Measurements from ENCODE around the gene TMEM182. TPM values are rescaled to one million over a fixed set of nuclear protein-coding genes. Genes with fewer than 3 reads are reported as not detected.

TMEM182 gene
- total RNA-seq, 4 donors from 2014 or later, result 3.7 to 3.8 TPM; not detected in 2

DNA sequence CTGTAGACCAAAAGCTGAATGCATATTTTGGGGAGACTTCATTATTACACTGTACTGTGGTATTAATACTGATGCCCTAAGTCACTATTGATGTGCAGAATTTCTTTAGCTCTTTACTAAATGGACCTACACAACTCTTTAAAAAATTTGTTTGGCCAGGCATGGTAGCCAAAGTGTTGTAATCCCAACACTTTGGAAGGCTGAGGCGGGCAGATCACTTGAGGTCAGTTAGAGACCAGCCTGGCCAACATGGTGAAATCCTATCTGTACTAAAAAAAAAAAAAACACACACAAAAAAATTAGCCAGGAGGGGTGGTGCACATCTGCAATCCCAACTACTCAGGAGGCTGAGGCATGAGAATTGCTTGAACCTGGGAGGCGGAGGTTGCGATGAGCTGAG is 6.4 kb downstream of the TMEM182 start:
- no peaks in the 10 kb centered on the region for H3K27me3 ChIP-seq
- 96 to 100% methylated on average over 2 to 3 of the region's 3 CpGs for WGBS, 2 donors (ENCODE audit: low coverage in 1 of 2)
- intact Hi-C loops (cut with DNase I; ENCODE audit: low total_unique reads) (no loop called here), in situ Hi-C loops (cut with MboI; ENCODE audit: low pct_ligation_motif_present in 1 of 4, low pct_unique_long_range_greater_than_20kb in 1 of 4, low sequenced_read_pairs in 3 of 4) (no loop called here)
- no peaks in the 10 kb centered on the region for H3K9me3 ChIP-seq
- no peak overlapping the region for H3K27ac ChIP-seq
- DNase-seq, result no peak
- H3K4me1 ChIP-seq, result no peaks in the 10 kb centered on the region
- no peak overlapping the region for H3K4me3 ChIP-seq
- peaks cover 0 to 3% (median 0%) of the 10 kb centered on the region in 4 donors for H3K36me3 ChIP-seq
- TF ChIP-seq POLR2AphosphoS5 (IDR thresholded peaks at IDR 0.05) (no peak), CTCF (IDR thresholded peaks at IDR 0.05) (no peak), EP300 (IDR thresholded peaks at IDR 0.05; ENCODE audit: low read depth) (no peak), POLR2A (IDR thresholded peaks at IDR 0.05) (no peak)

- H3K36me3 ChIP-seq, result peaks cover 0 to 3% (median 0%) of the 10 kb centered on the region in 4 donors
- no peak for DNase-seq
- intact Hi-C loops (cut with DNase I; ENCODE audit: low total_unique reads) (no loop called here), in situ Hi-C loops (cut with MboI; ENCODE audit: low pct_ligation_motif_present in 1 of 4, low pct_unique_long_range_greater_than_20kb in 1 of 4, low sequenced_read_pairs in 3 of 4) (no loop called here)
- H3K4me3 ChIP-seq, result no peak overlapping the region
- H3K27ac ChIP-seq, result no peak overlapping the region
- H3K9me3 ChIP-seq, result no peaks in the 10 kb centered on the region
- H3K27me3 ChIP-seq, result no peaks in the 10 kb centered on the region
- TF ChIP-seq POLR2AphosphoS5 (IDR thresholded peaks at IDR 0.05), result no peak
- no peak for TF ChIP-seq CTCF (IDR thresholded peaks at IDR 0.05)
- TF ChIP-seq POLR2A (IDR thresholded peaks at IDR 0.05), result no peak
- no peak for TF ChIP-seq EP300 (IDR thresholded peaks at IDR 0.05; ENCODE audit: low read depth)
- H3K4me1 ChIP-seq, result no peaks in the 10 kb centered on the region
Measured at GRCh38 chr2:102768892-102769291, 7.1 kb downstream of the TMEM182 start.

GRCh38 chr2:102770506-102770905 is 8.7 kb downstream of the TMEM182 start:
- H3K27me3 ChIP-seq, result no peaks in the 10 kb centered on the region
- no peak overlapping the region for H3K27ac ChIP-seq
- no peaks in the 10 kb centered on the region for H3K36me3 ChIP-seq
- no peak for TF ChIP-seq POLR2AphosphoS5 (IDR thresholded peaks at IDR 0.05)
- no peak for TF ChIP-seq EP300 (IDR thresholded peaks at IDR 0.05; ENCODE audit: low read depth)
- TF ChIP-seq CTCF (IDR thresholded peaks at IDR 0.05), result no peak
- TF ChIP-seq POLR2A (IDR thresholded peaks at IDR 0.05), result no peak
- in situ Hi-C loops (cut with MboI; ENCODE audit: low pct_ligation_motif_present in 1 of 4, low pct_unique_long_range_greater_than_20kb in 1 of 4, low sequenced_read_pairs in 3 of 4) (no loop called here), intact Hi-C loops (cut with DNase I; ENCODE audit: low total_unique reads) (no loop called here)
- DNase-seq, result no peak
- no peak overlapping the region for H3K4me3 ChIP-seq
- WGBS, 2 donors (ENCODE audit: low coverage in 1 of 2), result 94 to 100% methylated on average over 1 to 3 of the region's 3 CpGs
- no peaks in the 10 kb centered on the region for H3K4me1 ChIP-seq
- H3K9me3 ChIP-seq, result no peaks in the 10 kb centered on the region

DNA sequence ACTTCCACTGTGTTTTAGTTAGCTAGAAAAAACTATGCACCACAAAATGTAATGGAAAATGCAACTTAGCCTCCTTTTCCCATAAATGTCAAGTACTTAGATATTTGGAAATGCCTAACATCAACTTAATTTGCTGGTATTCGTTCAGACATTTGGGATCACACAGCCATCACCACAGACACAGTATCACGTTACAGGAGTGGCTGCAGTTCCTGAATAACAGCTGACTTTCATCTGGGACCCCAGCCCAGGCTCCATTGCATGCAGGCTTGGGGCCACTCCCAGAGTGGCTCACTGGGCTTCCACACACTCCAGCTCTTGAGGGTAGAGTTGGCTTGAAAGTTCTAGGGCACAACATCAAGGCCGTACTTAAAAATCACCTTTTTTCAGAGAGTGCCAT is 9.3 kb downstream of the TMEM182 start:
- 68 to 92% methylated on average over 2 to 3 of the region's 3 CpGs for WGBS, 2 donors (ENCODE audit: low coverage in 1 of 2)
- Histone ChIP-seq H3K9me3 (no peaks in the 10 kb centered on the region), H3K4me3 (no peak overlapping the region), H3K36me3 (no peaks in the 10 kb centered on the region), H3K27me3 (no peaks in the 10 kb centered on the region), H3K27ac (no peak overlapping the region), H3K4me1 (no peaks in the 10 kb centered on the region)
- no peak for DNase-seq
- in situ Hi-C loops (cut with MboI; ENCODE audit: low pct_ligation_motif_present in 1 of 4, low pct_unique_long_range_greater_than_20kb in 1 of 4, low sequenced_read_pairs in 3 of 4), result no loop called here
- intact Hi-C loops (cut with DNase I; ENCODE audit: low total_unique reads), result no loop called here
- TF ChIP-seq CTCF (IDR thresholded peaks at IDR 0.05) (no peak), POLR2A (IDR thresholded peaks at IDR 0.05) (no peak), EP300 (IDR thresholded peaks at IDR 0.05; ENCODE audit: low read depth) (no peak), POLR2AphosphoS5 (IDR thresholded peaks at IDR 0.05) (no peak)
